ENCODE results near the gene RBM39. TPM values are rescaled to one million over a fixed set of nuclear protein-coding genes. Genes with fewer than 3 reads are reported as not detected.

Gene RBM39
- total and polyA plus RNA-seq, 2 of the 13 experiments (the other 11 are each of a cell fraction or from before 2014, with no cell fraction given) = 788 to 920 TPM

- 0 out of 2 replicates have a peak, but pooled peaks have one; percentile 11 for TF ChIP-seq SAFB2 (CRISPR knock-in tag; IDR thresholded peaks at IDR 0.05; ENCODE audit: borderline replicate concordance, low read depth)
- TF ChIP-seq PAX8 (CRISPR knock-in tag; IDR thresholded peaks at IDR 0.05; ENCODE audit: borderline replicate concordance) = 0 out of 2 replicates have a peak, but pooled peaks have one; percentile 41
- peak; percentile 33 for TF ChIP-seq MTA1 (CRISPR knock-in tag; IDR thresholded peaks at IDR 0.05; ENCODE audit: borderline replicate concordance)
- TF ChIP-seq ATF1 (CRISPR knock-in tag; IDR thresholded peaks at IDR 0.05) = no peak
- peak; percentile 74 for TF ChIP-seq PCBP2 (optimal IDR thresholded peaks at IDR 0.05; ENCODE audit: low read depth, low read length, poor library complexity, severe bottlenecking)
- no peak for TF ChIP-seq NFKBIZ (CRISPR knock-in tag; IDR thresholded peaks at IDR 0.05)
- TF ChIP-seq GATAD2A (CRISPR knock-in tag; IDR thresholded peaks at IDR 0.05) = peak; percentile 36; the same call in 1 of the 2 replicates
- TF ChIP-seq, protein P1, sequence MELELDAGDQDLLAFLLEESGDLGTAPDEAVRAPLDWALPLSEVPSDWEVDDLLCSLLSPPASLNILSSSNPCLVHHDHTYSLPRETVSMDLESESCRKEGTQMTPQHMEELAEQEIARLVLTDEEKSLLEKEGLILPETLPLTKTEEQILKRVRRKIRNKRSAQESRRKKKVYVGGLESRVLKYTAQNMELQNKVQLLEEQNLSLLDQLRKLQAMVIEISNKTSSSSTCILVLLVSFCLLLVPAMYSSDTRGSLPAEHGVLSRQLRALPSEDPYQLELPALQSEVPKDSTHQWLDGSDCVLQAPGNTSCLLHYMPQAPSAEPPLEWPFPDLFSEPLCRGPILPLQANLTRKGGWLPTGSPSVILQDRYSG (CRISPR knock-in tag; IDR thresholded peaks at IDR 0.05) = no peak; the same call in 1 of the 2 replicates
- TF ChIP-seq, protein P2, sequence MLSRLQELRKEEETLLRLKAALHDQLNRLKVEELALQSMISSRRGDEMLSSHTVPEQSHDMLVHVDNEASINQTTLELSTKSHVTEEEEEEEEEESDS (CRISPR knock-in tag; IDR thresholded peaks at IDR 0.05; ENCODE audit: borderline replicate concordance) = 0 out of 2 replicates have a peak, but pooled peaks have one; percentile 54
- 0 out of 2 replicates have a peak, but pooled peaks have one; percentile 24 for TF ChIP-seq ZNF775 (CRISPR knock-in tag; IDR thresholded peaks at IDR 0.05; ENCODE audit: borderline replicate concordance)
- TF ChIP-seq FOXK2 (IDR thresholded peaks at IDR 0.05) = no peak
- TF ChIP-seq, protein P3, sequence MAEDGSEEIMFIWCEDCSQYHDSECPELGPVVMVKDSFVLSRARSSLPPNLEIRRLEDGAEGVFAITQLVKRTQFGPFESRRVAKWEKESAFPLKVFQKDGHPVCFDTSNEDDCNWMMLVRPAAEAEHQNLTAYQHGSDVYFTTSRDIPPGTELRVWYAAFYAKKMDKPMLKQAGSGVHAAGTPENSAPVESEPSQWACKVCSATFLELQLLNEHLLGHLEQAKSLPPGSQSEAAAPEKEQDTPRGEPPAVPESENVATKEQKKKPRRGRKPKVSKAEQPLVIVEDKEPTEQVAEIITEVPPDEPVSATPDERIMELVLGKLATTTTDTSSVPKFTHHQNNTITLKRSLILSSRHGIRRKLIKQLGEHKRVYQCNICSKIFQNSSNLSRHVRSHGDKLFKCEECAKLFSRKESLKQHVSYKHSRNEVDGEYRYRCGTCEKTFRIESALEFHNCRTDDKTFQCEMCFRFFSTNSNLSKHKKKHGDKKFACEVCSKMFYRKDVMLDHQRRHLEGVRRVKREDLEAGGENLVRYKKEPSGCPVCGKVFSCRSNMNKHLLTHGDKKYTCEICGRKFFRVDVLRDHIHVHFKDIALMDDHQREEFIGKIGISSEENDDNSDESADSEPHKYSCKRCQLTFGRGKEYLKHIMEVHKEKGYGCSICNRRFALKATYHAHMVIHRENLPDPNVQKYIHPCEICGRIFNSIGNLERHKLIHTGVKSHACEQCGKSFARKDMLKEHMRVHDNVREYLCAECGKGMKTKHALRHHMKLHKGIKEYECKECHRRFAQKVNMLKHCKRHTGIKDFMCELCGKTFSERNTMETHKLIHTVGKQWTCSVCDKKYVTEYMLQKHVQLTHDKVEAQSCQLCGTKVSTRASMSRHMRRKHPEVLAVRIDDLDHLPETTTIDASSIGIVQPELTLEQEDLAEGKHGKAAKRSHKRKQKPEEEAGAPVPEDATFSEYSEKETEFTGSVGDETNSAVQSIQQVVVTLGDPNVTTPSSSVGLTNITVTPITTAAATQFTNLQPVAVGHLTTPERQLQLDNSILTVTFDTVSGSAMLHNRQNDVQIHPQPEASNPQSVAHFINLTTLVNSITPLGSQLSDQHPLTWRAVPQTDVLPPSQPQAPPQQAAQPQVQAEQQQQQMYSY (CRISPR knock-in tag; IDR thresholded peaks at IDR 0.05) = no peak
- TF ChIP-seq, protein P4, sequence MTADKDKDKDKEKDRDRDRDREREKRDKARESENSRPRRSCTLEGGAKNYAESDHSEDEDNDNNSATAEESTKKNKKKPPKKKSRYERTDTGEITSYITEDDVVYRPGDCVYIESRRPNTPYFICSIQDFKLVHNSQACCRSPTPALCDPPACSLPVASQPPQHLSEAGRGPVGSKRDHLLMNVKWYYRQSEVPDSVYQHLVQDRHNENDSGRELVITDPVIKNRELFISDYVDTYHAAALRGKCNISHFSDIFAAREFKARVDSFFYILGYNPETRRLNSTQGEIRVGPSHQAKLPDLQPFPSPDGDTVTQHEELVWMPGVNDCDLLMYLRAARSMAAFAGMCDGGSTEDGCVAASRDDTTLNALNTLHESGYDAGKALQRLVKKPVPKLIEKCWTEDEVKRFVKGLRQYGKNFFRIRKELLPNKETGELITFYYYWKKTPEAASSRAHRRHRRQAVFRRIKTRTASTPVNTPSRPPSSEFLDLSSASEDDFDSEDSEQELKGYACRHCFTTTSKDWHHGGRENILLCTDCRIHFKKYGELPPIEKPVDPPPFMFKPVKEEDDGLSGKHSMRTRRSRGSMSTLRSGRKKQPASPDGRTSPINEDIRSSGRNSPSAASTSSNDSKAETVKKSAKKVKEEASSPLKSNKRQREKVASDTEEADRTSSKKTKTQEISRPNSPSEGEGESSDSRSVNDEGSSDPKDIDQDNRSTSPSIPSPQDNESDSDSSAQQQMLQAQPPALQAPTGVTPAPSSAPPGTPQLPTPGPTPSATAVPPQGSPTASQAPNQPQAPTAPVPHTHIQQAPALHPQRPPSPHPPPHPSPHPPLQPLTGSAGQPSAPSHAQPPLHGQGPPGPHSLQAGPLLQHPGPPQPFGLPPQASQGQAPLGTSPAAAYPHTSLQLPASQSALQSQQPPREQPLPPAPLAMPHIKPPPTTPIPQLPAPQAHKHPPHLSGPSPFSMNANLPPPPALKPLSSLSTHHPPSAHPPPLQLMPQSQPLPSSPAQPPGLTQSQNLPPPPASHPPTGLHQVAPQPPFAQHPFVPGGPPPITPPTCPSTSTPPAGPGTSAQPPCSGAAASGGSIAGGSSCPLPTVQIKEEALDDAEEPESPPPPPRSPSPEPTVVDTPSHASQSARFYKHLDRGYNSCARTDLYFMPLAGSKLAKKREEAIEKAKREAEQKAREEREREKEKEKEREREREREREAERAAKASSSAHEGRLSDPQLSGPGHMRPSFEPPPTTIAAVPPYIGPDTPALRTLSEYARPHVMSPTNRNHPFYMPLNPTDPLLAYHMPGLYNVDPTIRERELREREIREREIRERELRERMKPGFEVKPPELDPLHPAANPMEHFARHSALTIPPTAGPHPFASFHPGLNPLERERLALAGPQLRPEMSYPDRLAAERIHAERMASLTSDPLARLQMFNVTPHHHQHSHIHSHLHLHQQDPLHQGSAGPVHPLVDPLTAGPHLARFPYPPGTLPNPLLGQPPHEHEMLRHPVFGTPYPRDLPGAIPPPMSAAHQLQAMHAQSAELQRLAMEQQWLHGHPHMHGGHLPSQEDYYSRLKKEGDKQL (CRISPR knock-in tag; IDR thresholded peaks at IDR 0.05; ENCODE audit: low read depth) = no peak
- no peak for TF ChIP-seq REPIN1 (CRISPR knock-in tag; IDR thresholded peaks at IDR 0.05; ENCODE audit: borderline replicate concordance, low read depth)
These were observed 43.5 kb downstream of the RBM39 start (continued) for GRCh38 chr20:35698298-35699126.
